Astrocyte (in vitro differentiated cells and primary cell): ENCODE data around the gene POU3F1. TPM values are rescaled to one million over a fixed set of nuclear protein-coding genes. Genes with fewer than 3 reads are reported as not detected.
A peak's percentile ranks its signal among the peaks of the same experiment; 100 is the strongest.

Experiments used
- DNase-seq: peaks from one replicate; pipeline ENCODE4 v3.0.0-alpha.2; 2010; ENCODE audit warnings: low read depth
- FAIRE-seq: peaks from 2 replicates; lab custom pipeline; 2011; peaks lifted over from hg19 to GRCh38; lab: Jason Lieb, UNC
- H2AFZ ChIP-seq: 2 replicates; pipeline ENCODE4 v1.6.0; 2012; ENCODE audit warnings: low read depth, low read length, inconsistent platforms
- H3K27ac ChIP-seq: 2 replicates; pipeline ENCODE4 v1.5.1; 2011; ENCODE audit warnings: low read depth, low read length, inconsistent platforms
- H3K27me3 ChIP-seq: 2 replicates; pipeline ENCODE4 v1.6.0; 2011; ENCODE audit warnings: low read length, inconsistent platforms; ENCODE audit not compliant: insufficient read depth
- H3K36me3 ChIP-seq: 2 replicates; pipeline ENCODE4 v1.5.1; 2011; ENCODE audit warnings: low read length, inconsistent platforms; ENCODE audit not compliant: insufficient read depth
- H3K4me1 ChIP-seq: 2 replicates; pipeline ENCODE4 v1.5.1; 2011; ENCODE audit warnings: low read length, inconsistent platforms; ENCODE audit not compliant: insufficient read depth
- H3K4me2 ChIP-seq: 2 replicates; pipeline ENCODE4 v1.6.0; 2012; ENCODE audit warnings: low read length, inconsistent platforms
- H3K4me3 ChIP-seq: 2 replicates; pipeline ENCODE4 v1.5.1; 2011; ENCODE audit warnings: low read depth, mild to moderate bottlenecking, low read length, inconsistent platforms; ENCODE audit not compliant: insufficient read depth
- H3K79me2 ChIP-seq: 2 replicates; pipeline ENCODE4 v1.6.0; 2012; ENCODE audit warnings: mild to moderate bottlenecking, low read length, inconsistent platforms; ENCODE audit not compliant: insufficient read depth
- H3K9ac ChIP-seq: 2 replicates; pipeline ENCODE4 v1.6.0; 2012; ENCODE audit warnings: mild to moderate bottlenecking, low read length, inconsistent platforms
- H3K9me3 ChIP-seq: 2 replicates; pipeline ENCODE4 v1.5.1; 2012; ENCODE audit warnings: low read depth, mild to moderate bottlenecking, low read length, inconsistent platforms; ENCODE audit not compliant: insufficient read depth
- H4K20me1 ChIP-seq: 2 replicates; pipeline ENCODE4 v1.6.0; 2012; ENCODE audit warnings: low read length, inconsistent platforms; ENCODE audit not compliant: insufficient read depth
- H3K27ac Mint-ChIP-seq: one replicate; pipeline ENCODE4 v1.8.0; 2021; ENCODE audit warnings: mild to moderate bottlenecking, mixed read lengths; ENCODE audit not compliant: unreplicated experiment
- H3K27me3 Mint-ChIP-seq: one replicate; pipeline ENCODE4 v1.8.0; 2021; ENCODE audit warnings: low read depth, mixed read lengths; ENCODE audit not compliant: unreplicated experiment
- H3K36me3 Mint-ChIP-seq: one replicate; pipeline ENCODE4 v1.8.0; 2021; ENCODE audit warnings: low read depth, mixed read lengths; ENCODE audit not compliant: unreplicated experiment
- H3K4me1 Mint-ChIP-seq: one replicate; pipeline ENCODE4 v1.8.0; 2021; ENCODE audit warnings: low read depth, mixed read lengths; ENCODE audit not compliant: unreplicated experiment
- H3K4me3 Mint-ChIP-seq: one replicate; pipeline ENCODE4 v1.8.0; 2021; ENCODE audit warnings: mild to moderate bottlenecking, moderate library complexity, mixed read lengths; ENCODE audit not compliant: unreplicated experiment
- H3K9me3 Mint-ChIP-seq: one replicate; pipeline ENCODE4 v1.8.0; 2021; ENCODE audit warnings: mild to moderate bottlenecking, mixed read lengths; ENCODE audit not compliant: unreplicated experiment
- EZH2 ChIP-seq: IDR thresholded peaks from 2 replicates; pipeline ENCODE4 v1.6.1; 2012; ENCODE audit warnings: mild to moderate bottlenecking, low read length, inconsistent platforms; ENCODE audit not compliant: insufficient read depth
- total RNA-seq: library from RNA; stranded (reverse); gene quantifications from 2 replicates; pipeline ENCODE4 v1.2.1, GENCODE V29; 2021
- TF ChIP-seq, protein P1 (sequence below): IDR thresholded peaks from 2 replicates; pipeline ENCODE4 v1.5.1; 2011; ENCODE audit warnings: low read depth, mild to moderate bottlenecking, inconsistent platforms, low read length, moderate library complexity; ENCODE audit not compliant: insufficient read depth

Gene POU3F1
- total RNA-seq, 1 donor from 2014 or later: 2.3 TPM

GRCh38 chr1:38063616-38064015, 17.0 kb upstream of the POU3F1 start:
- Mint-ChIP-seq H3K27me3 (peaks cover 8% of the 10 kb centered on the region), H3K4me1 (peaks cover 28% of the 10 kb centered on the region), H3K9me3 (peaks cover 3% of the 10 kb centered on the region), H3K27ac (peak overlapping the region; percentile 85), H3K4me3 (no peak overlapping the region), H3K36me3 (peaks cover 9% of the 10 kb centered on the region)
- no peak overlapping the region for H3K4me3 ChIP-seq
- DNase-seq (no peak), FAIRE-seq (no peak)
- H3K79me2 ChIP-seq: no peaks in the 10 kb centered on the region
- peak overlapping the region; percentile 72 for H2AFZ ChIP-seq
- no peaks in the 10 kb centered on the region for H3K9me3 ChIP-seq
- no peaks in the 10 kb centered on the region for H4K20me1 ChIP-seq
- peak overlapping the region; percentile 44 for H3K27ac ChIP-seq
- no peaks in the 10 kb centered on the region for H3K27me3 ChIP-seq
- H3K4me2 ChIP-seq: peak overlapping the region; percentile 64
- peak overlapping the region; percentile 29 for H3K9ac ChIP-seq
- H3K36me3 ChIP-seq: no peaks in the 10 kb centered on the region
- peaks cover 12% of the 10 kb centered on the region for H3K4me1 ChIP-seq
- no peak for TF ChIP-seq EZH2
- TF ChIP-seq, protein P1, sequence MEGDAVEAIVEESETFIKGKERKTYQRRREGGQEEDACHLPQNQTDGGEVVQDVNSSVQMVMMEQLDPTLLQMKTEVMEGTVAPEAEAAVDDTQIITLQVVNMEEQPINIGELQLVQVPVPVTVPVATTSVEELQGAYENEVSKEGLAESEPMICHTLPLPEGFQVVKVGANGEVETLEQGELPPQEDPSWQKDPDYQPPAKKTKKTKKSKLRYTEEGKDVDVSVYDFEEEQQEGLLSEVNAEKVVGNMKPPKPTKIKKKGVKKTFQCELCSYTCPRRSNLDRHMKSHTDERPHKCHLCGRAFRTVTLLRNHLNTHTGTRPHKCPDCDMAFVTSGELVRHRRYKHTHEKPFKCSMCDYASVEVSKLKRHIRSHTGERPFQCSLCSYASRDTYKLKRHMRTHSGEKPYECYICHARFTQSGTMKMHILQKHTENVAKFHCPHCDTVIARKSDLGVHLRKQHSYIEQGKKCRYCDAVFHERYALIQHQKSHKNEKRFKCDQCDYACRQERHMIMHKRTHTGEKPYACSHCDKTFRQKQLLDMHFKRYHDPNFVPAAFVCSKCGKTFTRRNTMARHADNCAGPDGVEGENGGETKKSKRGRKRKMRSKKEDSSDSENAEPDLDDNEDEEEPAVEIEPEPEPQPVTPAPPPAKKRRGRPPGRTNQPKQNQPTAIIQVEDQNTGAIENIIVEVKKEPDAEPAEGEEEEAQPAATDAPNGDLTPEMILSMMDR: no peak

GRCh38 chr1:38062361-38063288, 16.0 kb upstream of the POU3F1 start:
- Mint-ChIP-seq H3K9me3 (peaks cover 3% of the 10 kb centered on the region), H3K27me3 (peaks cover 8% of the 10 kb centered on the region), H3K36me3 (peaks cover 9% of the 10 kb centered on the region), H3K27ac (peak overlapping the region; percentile 69), H3K4me1 (peaks cover 28% of the 10 kb centered on the region), H3K4me3 (no peak overlapping the region)
- no peaks in the 10 kb centered on the region for H3K79me2 ChIP-seq
- no peaks in the 10 kb centered on the region for H3K9me3 ChIP-seq
- H3K9ac ChIP-seq: no peak overlapping the region
- no peak overlapping the region for H3K27ac ChIP-seq
- FAIRE-seq (no peak), DNase-seq (no peak)
- H2AFZ ChIP-seq: no peak overlapping the region
- no peaks in the 10 kb centered on the region for H3K27me3 ChIP-seq
- no peak overlapping the region for H3K4me3 ChIP-seq
- TF ChIP-seq, protein P1: no peak
- no peak for TF ChIP-seq EZH2
- H4K20me1 ChIP-seq: no peaks in the 10 kb centered on the region
- H3K4me1 ChIP-seq: peaks cover 12% of the 10 kb centered on the region
- no peak overlapping the region for H3K4me2 ChIP-seq
- H3K36me3 ChIP-seq: no peaks in the 10 kb centered on the region
